Measurements from ENCODE around the gene RGS4.
"Not testable (repeated sequence)": the region's sequence is repeated elsewhere in the genome, so short reads cannot be mapped to it uniquely, and the experiment has no call there.

RGS4 gene

DNA sequence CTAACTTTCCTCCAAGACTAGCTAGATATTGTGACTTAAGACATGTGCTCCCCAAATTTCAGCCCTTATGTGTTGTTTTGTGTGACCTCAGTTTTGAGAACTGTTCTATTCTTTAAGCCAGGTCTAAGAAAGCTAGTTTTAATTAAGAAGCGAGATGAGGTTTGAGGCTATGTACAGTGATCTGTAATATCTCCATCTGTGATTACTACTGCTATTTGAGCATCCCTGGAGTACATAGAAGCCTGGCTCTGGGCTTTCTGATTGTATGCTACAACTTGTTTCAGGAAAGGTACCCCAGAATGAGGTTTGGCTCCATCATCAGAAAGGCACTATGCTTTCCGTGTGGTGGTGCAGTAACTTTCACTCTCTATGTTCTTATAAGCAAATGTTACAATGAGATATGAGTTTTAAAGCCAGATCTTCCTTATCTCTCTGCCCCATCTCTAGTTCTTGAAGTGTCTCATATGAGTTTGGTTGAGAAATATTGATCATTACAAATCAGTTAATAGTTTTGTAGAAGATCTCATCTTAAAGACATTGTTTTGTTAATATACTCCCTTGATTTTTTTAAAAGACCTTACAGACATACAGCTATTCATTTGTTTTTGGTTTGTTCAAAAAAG lies 605 bp downstream of the RGS4 start:
- DNase-seq, result no peak

DNA sequence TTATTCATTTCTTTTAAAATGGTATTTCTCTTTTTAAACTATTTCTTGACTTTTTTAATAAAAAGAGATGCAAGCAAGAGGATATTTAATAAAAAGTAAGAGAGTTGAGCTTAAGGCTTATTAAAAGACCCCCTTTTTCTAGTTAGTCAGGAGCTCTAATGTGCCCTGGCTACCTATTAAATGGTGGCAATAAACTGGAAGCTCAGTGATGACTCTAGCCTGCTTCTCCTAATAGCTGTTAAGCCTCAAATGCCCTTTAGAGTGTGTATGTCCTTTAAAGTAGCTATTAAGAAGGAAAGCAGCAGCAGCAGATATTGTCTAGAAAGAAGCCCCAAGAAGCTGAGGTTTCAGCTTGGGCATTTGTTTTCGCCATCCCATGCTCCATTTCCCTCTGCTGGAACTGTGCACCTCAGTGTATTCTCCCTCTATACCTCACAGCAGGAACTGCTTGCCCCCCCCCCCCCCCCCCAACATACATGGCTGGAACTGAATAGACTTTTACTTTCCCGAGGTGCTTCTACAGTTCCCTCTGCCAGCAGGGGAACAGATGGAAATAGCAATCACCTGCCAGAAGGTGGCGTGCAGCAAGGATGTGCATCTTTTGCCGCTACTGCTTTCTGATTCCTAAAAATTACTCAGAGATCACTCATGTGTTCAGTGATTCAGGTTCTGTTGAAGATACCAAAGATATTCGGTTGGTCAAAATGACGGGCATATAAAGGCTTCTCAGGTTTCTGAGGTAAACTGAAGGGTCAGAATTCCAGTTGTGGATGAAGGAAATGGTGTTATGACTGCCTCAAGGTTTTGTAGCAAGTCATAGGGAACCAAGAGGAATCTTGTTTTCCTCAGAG lies 2.5 kb downstream of the RGS4 start:
- DNase-seq, result peak; percentile 91

DNA sequence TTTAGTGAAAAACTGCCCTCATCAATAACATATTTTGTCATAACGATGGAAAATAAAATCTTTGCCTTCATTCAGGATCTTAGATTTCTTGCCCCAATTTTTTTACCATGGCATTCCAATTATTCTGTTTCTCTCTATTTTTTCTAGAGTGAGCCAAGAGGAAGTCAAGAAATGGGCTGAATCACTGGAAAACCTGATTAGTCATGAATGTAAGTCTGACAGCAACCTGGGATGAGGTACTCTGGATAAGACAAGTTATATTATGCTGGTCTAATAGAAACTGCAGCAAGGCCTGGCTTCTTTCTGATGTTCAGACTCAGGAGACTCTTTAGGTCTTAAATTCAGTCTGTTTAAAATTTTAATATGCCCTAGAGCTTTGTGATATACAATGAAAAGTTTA lies 3.5 kb downstream of the RGS4 start:
- DNase-seq, result no peak

DNA sequence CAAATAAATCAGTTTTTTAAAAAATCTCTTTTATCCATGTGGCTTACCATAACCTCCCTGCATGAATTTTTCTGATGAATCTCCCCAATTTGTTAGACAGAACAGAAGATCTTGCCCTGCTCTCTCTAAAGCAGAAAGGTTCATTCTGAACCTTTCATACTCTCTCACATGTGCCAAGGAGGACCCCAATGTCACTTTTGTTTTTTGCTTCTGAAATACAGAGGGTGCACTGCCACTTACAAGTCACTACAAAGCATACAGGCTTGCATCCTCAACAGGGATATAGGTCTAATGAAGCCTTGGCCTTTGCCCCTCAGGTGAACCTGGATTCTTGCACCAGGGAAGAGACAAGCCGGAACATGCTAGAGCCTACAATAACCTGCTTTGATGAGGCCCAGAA lies 4.8 kb downstream of the RGS4 start:
- no peak for DNase-seq

DNA sequence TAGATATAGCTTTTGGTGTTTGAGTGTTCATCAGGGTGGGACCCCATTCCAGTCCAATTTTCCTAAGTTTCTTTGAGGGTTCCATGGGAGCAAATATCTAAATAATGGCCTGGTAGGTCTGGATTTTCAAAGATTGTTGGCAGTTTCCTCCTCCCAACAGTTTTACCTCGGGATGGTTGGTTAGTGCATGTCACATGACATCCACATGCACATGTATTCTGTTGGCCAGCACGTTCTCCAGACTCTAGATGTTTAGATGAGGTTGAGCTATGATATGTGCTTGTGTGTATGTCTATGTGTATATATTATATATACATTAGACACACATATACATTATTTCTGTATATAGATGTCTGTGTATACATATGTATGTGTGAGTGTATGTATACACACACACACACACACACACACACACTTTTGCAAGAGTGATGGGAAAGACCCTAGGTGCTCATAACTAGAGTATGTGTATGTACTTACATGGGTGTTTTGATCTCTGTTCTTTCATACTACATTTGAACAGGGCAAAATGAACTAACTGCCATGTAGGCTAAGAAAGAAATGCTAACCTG lies 5.6 kb downstream of the RGS4 start:
- DNase-seq, result no peak

DNA sequence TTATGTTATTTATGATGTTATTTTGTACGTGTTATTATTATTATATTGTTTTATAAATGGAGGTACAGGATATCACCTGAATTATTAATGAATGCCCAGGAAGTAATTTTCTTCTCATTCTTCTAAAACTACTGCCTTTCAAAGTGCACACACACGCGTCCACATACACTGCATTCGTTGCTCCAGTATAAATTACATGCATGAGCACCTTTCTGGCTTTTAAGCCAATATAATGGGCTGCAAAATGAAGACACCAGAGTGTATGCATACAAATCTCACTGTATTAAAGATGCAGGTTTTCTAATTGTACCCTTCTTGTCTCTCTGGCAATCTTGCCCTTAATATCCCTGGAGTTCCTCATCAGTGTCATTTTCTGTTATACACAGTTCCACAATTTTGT lies 6.9 kb downstream of the RGS4 start:
- DNase-seq, result no peak

DNA sequence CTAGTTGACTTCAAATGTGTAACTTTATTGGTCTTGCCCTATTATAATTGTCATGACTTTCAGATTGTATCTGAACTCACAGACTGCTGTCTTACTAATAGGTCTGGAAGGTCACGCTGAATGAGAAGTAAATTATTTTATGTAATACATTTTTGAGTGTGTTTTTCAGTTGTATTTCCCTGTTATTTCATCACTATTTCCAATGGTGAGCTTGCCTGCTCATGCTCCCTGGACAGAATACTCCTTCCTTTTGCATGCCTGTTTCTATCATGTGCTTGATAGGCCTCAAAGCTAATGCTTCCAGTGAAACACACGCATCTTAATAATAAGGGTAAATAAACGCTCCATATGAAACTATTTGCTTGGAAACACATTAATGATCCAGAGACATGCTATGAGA lies 7.3 kb downstream of the RGS4 start:
- no peak for DNase-seq

DNA sequence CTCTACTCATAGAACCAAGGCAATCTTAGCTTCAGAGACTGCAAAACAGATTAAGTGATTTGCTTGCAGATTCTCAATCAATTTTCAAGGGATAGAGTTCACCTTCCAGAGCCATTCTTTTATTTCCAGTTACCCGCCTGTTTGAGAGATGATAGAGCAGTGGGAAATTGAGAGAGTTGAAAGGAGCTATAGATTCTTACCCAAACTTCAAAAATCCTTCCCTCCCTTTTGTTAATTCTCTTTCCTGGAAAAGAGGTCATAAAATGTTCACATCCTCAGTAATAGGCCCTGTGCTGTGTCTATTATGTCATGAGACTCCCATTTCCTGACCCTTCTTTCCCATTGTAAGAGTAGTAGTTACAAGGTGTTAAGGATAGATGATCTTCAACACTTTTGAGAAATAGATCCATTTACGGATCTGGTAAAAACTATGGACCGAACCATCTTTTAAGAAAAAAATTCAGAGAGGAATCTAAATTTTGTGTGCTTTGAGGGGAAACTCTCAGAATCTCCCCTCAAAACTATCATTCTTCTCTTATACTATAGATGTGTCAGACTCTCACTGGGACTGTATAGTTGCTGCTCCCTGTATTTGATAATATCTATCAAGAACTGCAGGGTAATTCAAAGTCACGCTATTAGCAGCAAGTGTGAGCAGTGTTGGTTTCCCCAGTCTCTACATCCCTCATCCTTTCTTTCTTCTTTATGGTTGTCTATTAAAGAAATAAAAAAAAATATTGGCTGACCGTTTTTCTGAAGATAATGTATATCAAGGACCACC lies 8.0 kb downstream of the RGS4 start:
- DNase-seq, result no peak

DNA sequence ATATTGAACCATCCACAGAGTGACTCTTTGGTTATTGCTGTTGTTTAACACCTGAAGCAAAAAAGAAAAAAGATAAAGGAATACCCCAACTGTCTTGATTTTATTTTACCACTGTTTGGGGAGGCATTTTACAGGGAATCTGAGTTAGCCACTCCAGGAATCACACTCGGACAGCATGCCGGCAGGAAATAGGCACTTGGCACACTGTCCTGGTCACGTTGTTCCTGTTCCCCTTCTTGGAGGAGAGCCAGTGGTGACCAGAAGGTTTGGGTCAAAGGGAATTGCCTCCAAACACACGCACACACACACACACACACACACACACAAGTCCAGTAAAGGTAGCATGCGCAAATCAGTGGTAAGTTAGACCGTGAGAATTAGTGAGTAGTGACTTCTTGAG lies 13.8 kb downstream of the RGS4 start:
- no peak for DNase-seq

DNA sequence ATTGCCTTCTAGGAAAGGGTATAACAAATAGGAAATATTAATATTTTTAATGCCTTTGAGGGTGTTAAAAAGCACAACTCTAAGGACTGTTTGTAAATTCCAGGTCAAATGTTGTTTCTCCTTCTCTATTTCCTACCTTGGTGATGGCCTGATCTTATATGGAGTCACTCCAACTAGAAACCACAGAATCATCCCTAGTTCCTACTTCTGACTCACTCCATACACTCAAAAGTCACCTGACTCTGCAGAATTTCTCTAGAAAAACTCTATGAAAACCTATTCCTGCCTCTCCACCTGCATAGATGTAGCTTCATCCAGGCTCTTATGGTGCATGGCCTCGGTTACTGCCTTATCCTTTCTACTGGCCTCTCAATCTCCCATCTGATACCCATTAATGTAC lies 14.5 kb downstream of the RGS4 start:
- DNase-seq, result no peak

DNA sequence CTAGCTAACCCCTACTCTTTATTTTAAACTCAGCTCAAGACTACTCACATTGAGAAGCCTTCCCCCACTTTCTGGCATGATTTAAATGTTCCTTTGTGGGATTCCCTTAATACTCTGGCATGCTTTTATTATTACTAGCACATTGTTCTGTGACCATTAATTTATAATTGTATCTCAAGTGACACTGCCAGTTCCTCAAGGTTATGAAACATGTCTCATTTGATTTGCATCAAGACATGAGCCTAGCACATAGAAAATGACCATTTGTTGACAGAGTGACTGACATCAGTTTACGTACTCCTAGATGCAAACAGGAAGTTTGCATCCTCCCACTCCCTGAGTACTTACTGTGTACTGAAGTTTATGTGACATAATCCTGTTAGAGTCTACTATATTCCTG lies 15.2 kb downstream of the RGS4 start:
- DNase-seq, result no peak

DNA sequence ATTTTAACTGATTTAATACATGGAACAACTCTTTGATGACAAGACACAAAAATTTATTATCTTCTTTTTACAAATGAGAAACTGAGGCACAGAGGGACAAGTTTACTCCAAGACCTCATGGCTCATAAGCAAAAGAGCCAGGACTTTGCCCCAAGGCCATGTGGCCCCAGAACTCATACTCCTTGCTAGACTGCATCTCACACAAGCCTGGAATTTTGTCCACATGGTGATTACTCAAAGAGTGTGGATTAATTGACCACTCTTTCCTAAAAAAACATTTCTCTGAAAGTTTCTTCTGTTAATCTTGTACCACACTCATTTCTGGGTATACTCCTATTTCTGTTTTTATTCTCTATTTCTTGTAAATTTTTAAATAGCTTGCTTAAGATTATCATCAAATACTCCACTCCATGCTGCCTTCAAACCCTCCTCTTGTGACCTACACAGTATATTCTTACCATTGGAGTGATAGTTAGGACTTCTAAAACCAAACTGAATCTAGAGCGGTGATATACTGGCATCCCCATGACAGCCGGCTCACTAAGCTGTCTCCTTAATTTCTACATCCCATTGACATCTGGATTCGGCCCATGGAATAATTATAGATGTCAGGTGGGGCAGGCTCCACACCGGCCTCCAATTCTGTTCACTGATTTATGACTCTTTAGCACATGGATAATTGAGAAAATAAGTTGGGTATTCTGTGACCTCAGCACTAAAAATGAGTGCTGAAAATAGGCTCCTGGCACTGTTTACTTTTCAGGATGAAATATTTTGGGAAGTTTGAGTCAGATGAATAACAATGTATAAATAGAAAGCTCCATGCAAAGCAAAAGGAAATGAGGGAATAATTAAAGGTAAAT lies 16.1 kb downstream of the RGS4 start:
- peak; percentile 40 for DNase-seq

DNA sequence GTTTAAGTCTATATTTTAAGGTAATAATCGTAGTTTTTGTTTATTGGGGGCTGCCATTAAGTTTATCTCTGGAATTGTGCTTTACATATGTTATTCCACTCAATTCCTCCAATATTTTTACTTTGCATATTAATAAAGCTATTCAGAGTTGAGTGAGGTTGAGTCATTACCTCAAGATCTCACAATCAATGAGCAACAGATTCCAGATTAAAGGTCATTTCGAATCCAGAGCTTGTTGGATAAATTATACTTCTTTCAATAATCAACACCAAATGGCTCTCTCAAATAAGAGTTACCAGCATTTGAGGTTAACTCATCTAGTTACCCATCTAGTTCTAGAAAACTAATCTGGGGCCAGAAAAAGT lies 16.7 kb downstream of the RGS4 start:
- DNase-seq, result no peak

DNA sequence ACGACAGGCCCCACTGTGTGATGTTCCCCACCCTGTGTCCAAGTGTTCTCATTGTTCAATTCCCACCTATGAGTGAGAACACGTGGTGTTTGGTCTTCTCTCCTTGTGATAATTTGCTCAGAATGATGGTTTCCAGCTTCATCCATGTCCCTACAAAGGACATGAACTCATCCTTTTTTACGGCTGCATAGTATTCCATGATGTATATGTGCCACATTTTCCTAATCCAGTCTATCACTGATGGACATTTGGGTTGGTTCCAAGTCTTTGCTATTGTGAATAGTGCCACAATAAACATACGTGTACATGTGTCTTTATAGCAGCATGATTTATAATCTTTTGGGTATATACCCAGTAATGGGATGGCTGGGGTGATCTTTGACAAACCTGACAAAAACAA lies 20.0 kb downstream of the RGS4 start:
- DNase-seq, result not testable (repeated sequence)

DNA sequence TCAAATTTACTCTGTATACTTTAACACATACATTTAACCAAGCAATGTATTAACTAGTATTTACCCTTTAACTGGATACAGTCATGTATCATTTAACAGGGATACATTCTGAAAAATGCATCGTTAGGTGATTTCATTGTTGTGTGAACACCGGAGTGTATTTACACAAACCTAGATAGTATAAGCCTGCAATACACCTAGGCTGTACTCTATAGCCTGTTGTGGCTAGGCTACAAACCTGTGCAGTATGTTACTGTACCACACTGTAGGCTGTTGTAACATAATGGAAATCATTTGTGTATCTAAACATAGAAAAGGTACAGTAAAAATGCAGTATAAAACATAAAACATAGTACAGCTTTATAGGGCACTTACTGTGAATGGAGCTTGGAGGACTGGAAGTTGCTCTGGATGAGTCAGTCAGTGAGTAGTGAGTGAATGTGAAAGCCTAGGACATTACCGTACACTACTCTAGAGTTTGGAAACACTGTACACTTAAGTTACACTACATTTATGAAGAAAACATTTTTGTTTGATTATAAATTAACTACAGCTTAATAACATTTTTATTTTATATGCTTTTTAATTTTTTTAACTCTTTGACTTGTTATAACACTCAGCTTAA lies 21.3 kb downstream of the RGS4 start:
- no peak for DNase-seq

DNA sequence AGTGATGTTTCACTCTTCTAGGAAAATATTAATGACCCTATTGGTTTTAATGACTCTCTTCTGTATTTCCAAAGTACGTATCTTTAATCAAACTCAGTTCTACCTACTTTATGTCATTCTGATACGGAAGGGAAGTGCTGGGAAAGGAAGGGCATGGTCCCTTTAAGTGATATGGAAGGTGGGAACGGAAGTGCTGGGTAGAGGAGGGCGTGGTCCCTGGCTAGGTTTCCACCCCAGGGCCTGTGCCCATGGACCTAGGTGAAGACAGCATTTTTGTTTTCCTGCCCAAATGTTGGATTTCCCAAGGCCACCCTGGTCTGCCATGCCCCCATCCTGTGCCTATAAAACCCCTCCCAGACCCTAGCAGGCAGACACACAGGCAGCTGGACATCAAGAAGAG lies 24.0 kb downstream of the RGS4 start:
- no peak for DNase-seq

DNA sequence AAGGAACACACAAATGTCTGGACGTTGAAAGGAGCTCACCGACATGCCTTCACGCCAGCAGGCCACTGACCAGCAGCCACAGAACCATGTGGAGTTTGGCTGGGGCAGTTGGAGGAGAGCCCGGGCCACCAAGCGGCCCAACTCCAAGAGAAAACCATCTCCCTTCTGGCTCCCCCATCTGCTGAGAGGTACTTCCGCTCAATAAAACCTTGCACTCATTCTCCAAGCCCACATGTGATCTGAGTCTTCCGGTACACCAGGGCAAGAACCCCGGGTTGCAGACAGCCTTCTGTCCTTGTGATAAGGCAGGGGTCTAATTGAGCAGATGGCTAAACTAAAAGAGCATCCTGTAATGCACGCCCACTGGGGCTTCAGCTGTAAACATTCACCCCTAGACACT lies 24.4 kb downstream of the RGS4 start:
- DNase-seq, result no peak

DNA sequence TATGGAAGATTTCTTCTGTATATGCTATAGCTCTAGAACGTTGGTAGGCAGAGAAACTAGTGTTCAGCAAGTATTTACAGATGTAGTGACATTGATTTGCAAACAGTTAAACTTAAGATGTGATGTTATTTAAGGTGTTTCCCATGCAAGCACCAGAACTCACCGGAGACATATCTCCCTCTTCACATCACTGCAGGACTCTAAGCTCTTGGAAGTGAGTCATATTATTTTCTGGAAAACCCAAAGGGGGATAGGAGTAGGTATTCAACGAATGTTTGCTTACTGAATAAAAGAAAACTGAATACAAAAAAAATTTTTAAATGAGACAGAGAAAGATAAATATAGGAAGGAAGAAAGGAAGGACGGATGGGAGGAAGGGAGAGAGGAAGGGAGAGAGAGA lies 25.0 kb downstream of the RGS4 start:
- DNase-seq, result no peak

DNA sequence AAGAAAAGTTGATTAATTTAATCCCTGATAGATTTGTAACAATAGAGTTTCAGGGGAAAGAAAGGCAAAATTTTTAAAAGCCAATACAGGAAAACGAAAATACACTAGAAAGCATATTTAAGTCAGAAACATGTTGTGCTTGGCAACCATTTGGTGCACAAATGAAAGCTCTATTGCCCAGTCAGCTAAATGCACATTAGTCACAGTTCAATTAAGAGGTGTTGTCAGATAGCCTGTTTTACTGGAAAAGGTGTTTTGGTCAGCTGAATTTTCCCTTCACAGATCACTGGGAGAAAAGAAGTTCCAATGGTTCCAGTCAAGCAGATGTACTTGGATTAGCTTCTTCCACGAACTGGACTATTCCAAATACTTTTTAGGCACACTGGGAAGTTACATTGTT lies 25.4 kb downstream of the RGS4 start:
- no peak for DNase-seq

DNA sequence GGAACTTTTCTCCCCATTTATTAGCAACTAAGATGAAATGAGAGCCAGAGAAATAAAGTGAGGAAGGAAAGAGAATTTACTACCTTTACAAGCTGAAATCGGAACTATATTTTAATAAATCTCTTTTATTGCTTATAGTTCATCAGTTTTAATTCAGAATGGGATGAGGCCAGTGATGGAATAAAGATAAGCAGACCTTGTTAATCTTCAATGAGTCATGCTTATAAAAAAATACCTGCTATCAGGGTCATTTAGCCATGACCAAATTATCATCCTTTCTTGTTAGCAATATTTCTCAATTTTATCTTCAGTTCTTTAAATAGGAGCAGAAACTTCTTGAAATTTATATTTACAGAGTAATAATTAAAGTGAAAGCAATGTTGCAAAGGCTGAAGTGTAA lies 26.1 kb downstream of the RGS4 start:
- no peak for DNase-seq

DNA sequence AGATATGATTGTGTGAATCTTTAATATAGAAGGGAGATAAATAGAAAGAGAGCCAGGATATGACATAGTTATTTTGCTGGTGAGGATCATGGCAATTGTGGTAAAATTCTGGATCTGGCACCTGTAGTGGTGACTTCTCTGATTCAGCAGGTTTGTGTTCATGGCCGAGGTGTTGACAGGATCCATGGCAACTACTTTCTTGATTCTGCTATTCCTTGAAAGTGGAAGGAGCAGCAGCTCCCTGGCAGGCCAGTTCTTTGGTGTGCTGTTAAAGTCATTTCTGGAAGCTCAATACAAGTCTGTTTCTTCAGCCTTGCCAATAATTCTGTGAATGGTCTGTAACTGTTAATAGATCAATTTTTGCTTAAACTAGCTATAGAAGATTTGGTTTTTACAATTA lies 33.4 kb downstream of the RGS4 start:
- DNase-seq, result no peak

DNA sequence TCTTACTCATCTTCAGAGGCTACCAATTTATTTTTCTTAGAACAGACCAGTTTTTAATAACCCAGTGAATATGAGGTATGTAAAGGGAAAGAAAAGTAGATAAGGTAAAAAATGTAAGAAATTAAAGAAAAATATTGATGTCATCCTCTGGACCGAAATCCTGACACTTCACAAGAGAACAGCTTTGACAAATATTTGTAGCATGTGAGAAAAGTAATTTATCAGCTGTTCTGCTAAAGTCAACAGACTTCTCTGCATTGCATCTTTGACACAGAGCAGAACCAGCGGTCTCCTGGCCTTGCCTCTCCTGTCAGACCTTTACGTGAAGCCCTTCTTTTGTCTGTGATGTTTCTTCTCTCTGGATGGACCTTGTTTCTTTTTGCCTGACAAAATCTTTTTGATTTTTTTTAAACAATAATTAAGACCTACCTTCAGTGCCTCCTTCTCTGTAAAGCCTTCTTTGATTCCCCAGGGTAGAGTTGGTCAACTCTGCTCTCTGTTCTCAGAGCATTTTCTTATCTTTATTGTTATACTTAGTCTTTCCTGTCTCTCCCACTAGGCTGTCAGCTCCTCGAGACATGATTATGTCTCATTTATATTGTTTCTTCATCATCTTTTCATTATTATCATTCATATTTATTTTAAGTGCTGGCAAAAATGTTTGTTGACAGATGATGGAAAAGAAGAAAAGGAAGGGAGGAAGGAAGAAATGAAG lies 35.4 kb downstream of the RGS4 start:
- no peak for DNase-seq

All from NCI-H82 (cell line).